HG02885 (cell line): ENCODE measurements around the gene SH2D7.

Experiments
- ATAC-seq: cut with Tn5 transposase; IDR thresholded peaks from one replicate; pipeline ENCODE4 v1.9.1; 2021; ENCODE audit warnings: mild to moderate bottlenecking; ENCODE audit not compliant: unreplicated experiment, poor library complexity

Gene SH2D7

GRCh38 chr15:78076231-78077052 is 15.9 kb upstream of the SH2D7 start:
- ATAC-seq: peak; percentile 1

GRCh38 chr15:78077053-78077870 is 15.1 kb upstream of the SH2D7 start, which contains the start of gene TBC1D2B:
TBC1D2B (minus strand) TSS chr15:78077711; CDS start chr15:78077652, 59 bp downstream.
- ATAC-seq: peak; percentile 81

GRCh38 chr15:78077871-78078210 is 14.5 kb upstream of the SH2D7 start:
- ATAC-seq: no peak

- ATAC-seq: no peak
These were observed 12.9 kb upstream of the SH2D7 start for GRCh38 chr15:78079298-78080087.

GRCh38 chr15:78080088-78080460 is 12.3 kb upstream of the SH2D7 start:
- no peak for ATAC-seq

- no peak for ATAC-seq
These were observed 10.1 kb upstream of the SH2D7 start for GRCh38 chr15:78082106-78082742.

GRCh38 chr15:78082743-78083110 is 9.6 kb upstream of the SH2D7 start:
- ATAC-seq: no peak

GRCh38 chr15:78083186-78083585 is 9.2 kb upstream of the SH2D7 start:
- ATAC-seq: no peak

- no peak for ATAC-seq
These were observed 8.5 kb upstream of the SH2D7 start for GRCh38 chr15:78083687-78084448.

- no peak for ATAC-seq
These were observed 8.0 kb upstream of the SH2D7 start for GRCh38 chr15:78084449-78084750.

- ATAC-seq: no peak
These were observed 6.4 kb upstream of the SH2D7 start for GRCh38 chr15:78085928-78086327.

- ATAC-seq: no peak
These were observed 4.2 kb upstream of the SH2D7 start for GRCh38 chr15:78087951-78088772.

GRCh38 chr15:78088773-78089080 is 3.6 kb upstream of the SH2D7 start:
- no peak for ATAC-seq

GRCh38 chr15:78090422-78091063 is 1.8 kb upstream of the SH2D7 start:
- ATAC-seq: no peak

- no peak for ATAC-seq
These were observed 1.1 kb downstream of the SH2D7 start for GRCh38 chr15:78093242-78094020.

- no peak for ATAC-seq
These were observed 5.3 kb downstream of the SH2D7 start for GRCh38 chr15:78097667-78098066.

- ATAC-seq: no peak
These were observed 5.9 kb downstream of the SH2D7 start for GRCh38 chr15:78098131-78098755.

- ATAC-seq: no peak
These were observed 8.5 kb downstream of the SH2D7 start for GRCh38 chr15:78100886-78101285.
